Muscle of leg (tissue), 11 donors: ENCODE results near the gene PHLDA3. TPM values are rescaled to one million over a fixed set of nuclear protein-coding genes. Genes with fewer than 3 reads are reported as not detected.

Experiments
- DNase-seq: peaks from one replicate; pipeline ENCODE4 v3.0.0; 2013
- H3K27ac ChIP-seq: one replicate; pipeline ENCODE4 v1.5.1; 2013; ENCODE audit warnings: mild to moderate bottlenecking, low read length, control low read depth
- H3K27me3 ChIP-seq: one replicate; pipeline ENCODE4 v1.6.1; 2013; ENCODE audit warnings: low read length; ENCODE audit not compliant: control insufficient read depth, insufficient read depth
- H3K36me3 ChIP-seq: one replicate; pipeline ENCODE4 v1.6.1; 2013; ENCODE audit warnings: low read length; ENCODE audit not compliant: control insufficient read depth, insufficient read depth
- H3K4me1 ChIP-seq: one replicate; pipeline ENCODE4 v1.6.1; 2013; ENCODE audit warnings: low read length; ENCODE audit not compliant: control insufficient read depth, insufficient read depth
- H3K4me3 ChIP-seq: one replicate; pipeline ENCODE4 v1.5.1; 2013; ENCODE audit warnings: low read length, control low read depth
- H3K9me3 ChIP-seq: replicated peaks from 2 replicates; pipeline ENCODE4 v1.6.1; 2013; ENCODE audit warnings: low read depth, low read length; ENCODE audit not compliant: control insufficient read depth
- WGBS: methylation state at CpG from one replicate; pipeline ENCODE4 v1.1.5; 2013; ENCODE audit warnings: missing lambda C conversion rate; ENCODE audit not compliant: insufficient coverage; 5-methylcytosine and 5-hydroxymethylcytosine counted together
- polyA plus RNA-seq, 8 donors: library from polyadenylated mRNA; unstranded; fragments of 120-200 nt; gene quantifications; one replicate each; pipeline versions ENCODE4 v1.2.1 to v1.2.3, GENCODE V29; 2013; ENCODE audit warnings: inconsistent platforms in 1 of 8, low replicate concordance in 1 of 8; ENCODE audit not compliant: insufficient read length in 8 of 8, insufficient read depth in 1 of 8
- total RNA-seq: library from RNA; stranded (reverse); fragments of 120-200 nt; gene quantifications from one replicate; pipeline ENCODE4 v1.2.4, GENCODE V29; 2013

PHLDA3 gene
- total and polyA plus RNA-seq, 9 donors: 12.6 to 29.0 (median 20.8) TPM

GRCh38 chr1:201422436-201423030, 46.5 kb downstream of the PHLDA3 start:
- Histone ChIP-seq H3K36me3 (peaks cover 2% of the 10 kb centered on the region), H3K4me3 (no peak overlapping the region), H3K27me3 (peaks cover 1% of the 10 kb centered on the region), H3K27ac (peak overlapping the region; percentile 83), H3K9me3 (peaks cover 7% of the 10 kb centered on the region), H3K4me1 (peaks cover 77% of the 10 kb centered on the region)
- 70% methylated on average over 2 of the region's 6 CpGs for WGBS
- DNase-seq: peak; percentile 57

GRCh38 chr1:201422026-201422425, 47.0 kb downstream of the PHLDA3 start:
- Histone ChIP-seq H3K9me3 (peaks cover 7% of the 10 kb centered on the region), H3K4me3 (no peak overlapping the region), H3K27me3 (peaks cover 2% of the 10 kb centered on the region), H3K27ac (peak overlapping the region; percentile 83), H3K4me1 (peaks cover 81% of the 10 kb centered on the region), H3K36me3 (peaks cover 6% of the 10 kb centered on the region)
- DNase-seq: no peak
- WGBS: 38% methylated on average over 3 of the region's 3 CpGs

- Histone ChIP-seq H3K27ac (peak overlapping the region; percentile 93), H3K36me3 (peaks cover 14% of the 10 kb centered on the region), H3K4me3 (peak overlapping the region; percentile 45), H3K4me1 (peaks cover 76% of the 10 kb centered on the region), H3K27me3 (peaks cover 2% of the 10 kb centered on the region), H3K9me3 (peaks cover 7% of the 10 kb centered on the region)
- WGBS: 70% methylated on average over 7 of the region's 8 CpGs
- no peak for DNase-seq
These were observed 47.9 kb downstream of the PHLDA3 start for GRCh38 chr1:201421041-201421440.

GRCh38 chr1:201420608-201421002, 48.4 kb downstream of the PHLDA3 start:
- WGBS: 90% methylated on average over 4 of the region's 7 CpGs
- DNase-seq: no peak

GRCh38 chr1:201419746-201420607, 49.0 kb downstream of the PHLDA3 start:
- Histone ChIP-seq H3K27ac (peak overlapping the region; percentile 93), H3K36me3 (peaks cover 18% of the 10 kb centered on the region), H3K9me3 (peaks cover 12% of the 10 kb centered on the region), H3K4me1 (peaks cover 68% of the 10 kb centered on the region), H3K4me3 (peak overlapping the region; percentile 45), H3K27me3 (peaks cover 2% of the 10 kb centered on the region)
- 64% methylated on average over 4 of the region's 12 CpGs for WGBS
- DNase-seq: peak; percentile 84

More at GRCh38 chr1:201420608-201421002, 48.4 kb downstream of the PHLDA3 start:
- Histone ChIP-seq H3K36me3 (peaks cover 14% of the 10 kb centered on the region), H3K4me3 (peak overlapping the region; percentile 45), H3K27me3 (peaks cover 2% of the 10 kb centered on the region), H3K9me3 (peaks cover 7% of the 10 kb centered on the region), H3K4me1 (peaks cover 71% of the 10 kb centered on the region), H3K27ac (peak overlapping the region; percentile 93)

- peaks cover 8% of the 10 kb centered on the region for H3K9me3 ChIP-seq
- H3K4me3 ChIP-seq: peak overlapping the region; percentile 45
- peak; percentile 39 for DNase-seq
- peaks cover 2% of the 10 kb centered on the region for H3K27me3 ChIP-seq
- H3K36me3 ChIP-seq: peaks cover 20% of the 10 kb centered on the region
- peaks cover 63% of the 10 kb centered on the region for H3K4me1 ChIP-seq
- H3K27ac ChIP-seq: peak overlapping the region; percentile 93
- WGBS: 80% methylated on average over 3 of the region's 4 CpGs
These were observed 49.7 kb downstream of the PHLDA3 start for GRCh38 chr1:201419256-201419655.

- Histone ChIP-seq H3K27me3 (peaks cover 2% of the 10 kb centered on the region), H3K4me3 (peak overlapping the region; percentile 45), H3K36me3 (peaks cover 20% of the 10 kb centered on the region), H3K4me1 (peaks cover 56% of the 10 kb centered on the region), H3K27ac (no peak overlapping the region), H3K9me3 (peaks cover 6% of the 10 kb centered on the region)
- WGBS: no CpG with 5 or more reads among the region's 3 CpGs
- no peak for DNase-seq
These were observed 50.5 kb downstream of the PHLDA3 start for GRCh38 chr1:201418461-201418860.

Other genes starting within 250 kb of the PHLDA3 start
- gene PKP1, start 185.7 kb downstream of the PHLDA3 start, total RNA-seq: 3.3 TPM
- 10 to 100 TPM in 5 of 8 donors, 1 to 10 TPM in 3; 8.1 to 40.4 (median 11.1) TPM for gene PKP1, start 185.7 kb downstream of the PHLDA3 start, polyA plus RNA-seq
- 408 TPM for gene TNNT2, start 91.5 kb downstream of the PHLDA3 start, total RNA-seq
- 1,000 to 10,000 TPM in 2 of 8 donors, 100 to 1,000 TPM in 6; 727 to 1,212 (median 936) TPM for gene TNNT2, start 91.5 kb downstream of the PHLDA3 start, polyA plus RNA-seq
- 5.1 TPM for gene LAD1, start 69.9 kb downstream of the PHLDA3 start, total RNA-seq
- 10 to 100 TPM in 6 of 8 donors, 1 to 10 TPM in 2; 9.3 to 15.4 (median 11.1) TPM for gene LAD1, start 69.9 kb downstream of the PHLDA3 start, polyA plus RNA-seq
- gene TNNI1, start 47.5 kb downstream of the PHLDA3 start, total RNA-seq: 668 TPM
- 1,000 to 10,000 TPM; 1,469 to 1,873 (median 1,763) TPM for gene TNNI1, start 47.5 kb downstream of the PHLDA3 start, polyA plus RNA-seq
- gene CSRP1, start 37.9 kb upstream of the PHLDA3 start, total RNA-seq: 42.0 TPM
- 10 to 100 TPM; 36.2 to 77.0 (median 49.3) TPM for gene CSRP1, start 37.9 kb upstream of the PHLDA3 start, polyA plus RNA-seq
- gene NAV1, start 69.9 kb upstream of the PHLDA3 start, total RNA-seq: 21.7 TPM
- gene NAV1, start 69.9 kb upstream of the PHLDA3 start, polyA plus RNA-seq: 10 to 100 TPM; 16.9 to 42.0 (median 27.4) TPM